Measurements from ENCODE around the gene EFCAB13. TPM values are rescaled to one million over a fixed set of nuclear protein-coding genes. Genes with fewer than 3 reads are reported as not detected.

EFCAB13 gene
- total RNA-seq = 10 to 100 TPM in 1 of 2 donors, 1 to 10 TPM in 1; 8.1 to 16.7 TPM

- Histone ChIP-seq H3K27me3 (replicated peaks; ENCODE audit: insufficient read depth) (no peaks in the 10 kb centered on the region), H3K4me1 (ENCODE audit: control insufficient read depth in 1 of 2, low read depth in 2 of 2) (peaks cover 3 to 7% of the 10 kb centered on the region in 2 donors), H3K4me3 (peak within 1 kb of the TSS; percentile 91), H3K9me3 (no peaks in the 10 kb centered on the region), H3K27ac (peak within 1 kb of the TSS; percentile 96 to 97), H3K36me3 (no peaks in the 10 kb centered on the region)
- DNase-seq (ENCODE audit: low spot score) (peak; percentile 83), ATAC-seq (ENCODE audit: insufficient number of reproducible peaks, low FRiP score, low read depth) (peak; percentile 97)
- TF ChIP-seq CTCF (IDR thresholded peaks at IDR 0.05) = peak; percentile 34
Observed at GRCh38 chr17:47323382-47324223, at the start of gene EFCAB13. Gene EFCAB13, plus strand, starts transcription at chr17:47323955. Its CDS starts 4,399 bp downstream, at chr17:47328354.

GRCh38 chr17:47274319-47275069 is 49.3 kb upstream of the EFCAB13 start:
- no peaks in the 10 kb centered on the region for H3K9me3 ChIP-seq
- no peak overlapping the region for H3K4me3 ChIP-seq
- H3K36me3 ChIP-seq = no peaks in the 10 kb centered on the region
- no peak for TF ChIP-seq CTCF (IDR thresholded peaks at IDR 0.05)
- no peak for DNase-seq (ENCODE audit: low spot score)
- no peak for ATAC-seq (ENCODE audit: insufficient number of reproducible peaks, low FRiP score, low read depth)
- H3K4me1 ChIP-seq (ENCODE audit: control insufficient read depth in 1 of 2, low read depth in 2 of 2) = peaks cover 48 to 78% of the 10 kb centered on the region in 2 donors
- H3K27me3 ChIP-seq (replicated peaks; ENCODE audit: insufficient read depth) = no peaks in the 10 kb centered on the region
- peak overlapping the region; percentile 96 to 97 for H3K27ac ChIP-seq

- no peak for TF ChIP-seq CTCF (IDR thresholded peaks at IDR 0.05)
- H3K9me3 ChIP-seq = no peaks in the 10 kb centered on the region
- peaks cover 57 to 78% of the 10 kb centered on the region in 2 donors for H3K4me1 ChIP-seq (ENCODE audit: control insufficient read depth in 1 of 2, low read depth in 2 of 2)
- H3K36me3 ChIP-seq = no peaks in the 10 kb centered on the region
- H3K4me3 ChIP-seq = peak overlapping the region; percentile 27
- peak overlapping the region; percentile 96 to 97 for H3K27ac ChIP-seq
- H3K27me3 ChIP-seq (replicated peaks; ENCODE audit: insufficient read depth) = no peaks in the 10 kb centered on the region
- peak; percentile 62 for DNase-seq (ENCODE audit: low spot score)
- ATAC-seq (ENCODE audit: insufficient number of reproducible peaks, low FRiP score, low read depth) = peak; percentile 18
Observed at GRCh38 chr17:47275245-47275984, 48.3 kb upstream of the EFCAB13 start.

GRCh38 chr17:47276444-47276843 is 47.3 kb upstream of the EFCAB13 start:
- ATAC-seq (ENCODE audit: insufficient number of reproducible peaks, low FRiP score, low read depth) (no peak), DNase-seq (ENCODE audit: low spot score) (no peak)
- Histone ChIP-seq H3K36me3 (no peaks in the 10 kb centered on the region), H3K9me3 (no peaks in the 10 kb centered on the region), H3K27ac (peak overlapping the region; percentile 96 to 97), H3K27me3 (replicated peaks; ENCODE audit: insufficient read depth) (no peaks in the 10 kb centered on the region), H3K4me3 (no peak overlapping the region), H3K4me1 (ENCODE audit: control insufficient read depth in 1 of 2, low read depth in 2 of 2) (peaks cover 59 to 83% of the 10 kb centered on the region in 2 donors)
- no peak for TF ChIP-seq CTCF (IDR thresholded peaks at IDR 0.05)
